Vein endothelial cell (primary cell): ENCODE measurements around the gene ZNF575. TPM values are rescaled to one million over a fixed set of nuclear protein-coding genes. Genes with fewer than 3 reads are reported as not detected.

Experiments
- total RNA-seq: library from RNA; depleted of rRNA; stranded (reverse); fragments of >200 nt; gene quantifications from 2 replicates; pipeline ENCODE4 v1.2.3, GENCODE V29; 2012

ZNF575 gene, protein sequence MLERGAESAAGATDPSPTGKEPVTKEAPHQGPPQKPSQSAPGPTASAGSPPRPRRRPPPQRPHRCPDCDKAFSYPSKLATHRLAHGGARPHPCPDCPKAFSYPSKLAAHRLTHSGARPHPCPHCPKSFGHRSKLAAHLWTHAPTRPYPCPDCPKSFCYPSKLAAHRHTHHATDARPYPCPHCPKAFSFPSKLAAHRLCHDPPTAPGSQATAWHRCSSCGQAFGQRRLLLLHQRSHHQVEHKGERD
- 0.38 and 0.65 TPM in 2 replicates for total RNA-seq

DNA sequence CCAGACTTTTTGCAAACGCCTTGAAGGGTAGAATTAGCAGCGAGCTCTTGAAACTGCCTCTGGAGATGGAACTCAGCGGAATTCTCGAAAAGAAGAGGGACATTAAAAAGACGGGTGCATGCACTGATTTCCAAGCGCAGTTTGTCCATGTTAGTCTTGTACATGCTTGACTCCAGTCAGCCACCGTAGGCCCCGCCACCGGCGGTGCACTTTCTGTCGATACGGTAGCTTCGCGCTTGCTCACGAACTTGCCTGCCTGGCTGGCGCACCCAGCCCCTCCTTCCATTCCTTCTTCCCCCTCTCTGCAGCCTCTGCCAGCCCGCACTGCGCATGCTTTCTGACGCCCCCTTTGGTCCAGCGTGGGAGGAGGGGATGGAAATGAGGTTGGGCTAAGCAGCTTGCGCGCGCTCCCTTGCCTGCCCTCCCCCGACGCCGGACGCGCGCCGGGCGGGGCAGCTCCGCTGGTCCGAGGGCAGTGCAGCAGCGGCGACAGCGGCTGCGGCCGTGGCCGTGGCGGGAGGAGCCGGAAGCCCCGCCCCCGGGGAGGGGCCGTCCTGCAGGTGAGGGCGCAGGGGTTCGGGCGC, at the start of gene ZNF575:
TSS of gene ZNF575 (plus strand) at position 227 of the 584 bp plus-strand sequence. CDS start 1,235 bp downstream, outside the sequence.

DNA sequence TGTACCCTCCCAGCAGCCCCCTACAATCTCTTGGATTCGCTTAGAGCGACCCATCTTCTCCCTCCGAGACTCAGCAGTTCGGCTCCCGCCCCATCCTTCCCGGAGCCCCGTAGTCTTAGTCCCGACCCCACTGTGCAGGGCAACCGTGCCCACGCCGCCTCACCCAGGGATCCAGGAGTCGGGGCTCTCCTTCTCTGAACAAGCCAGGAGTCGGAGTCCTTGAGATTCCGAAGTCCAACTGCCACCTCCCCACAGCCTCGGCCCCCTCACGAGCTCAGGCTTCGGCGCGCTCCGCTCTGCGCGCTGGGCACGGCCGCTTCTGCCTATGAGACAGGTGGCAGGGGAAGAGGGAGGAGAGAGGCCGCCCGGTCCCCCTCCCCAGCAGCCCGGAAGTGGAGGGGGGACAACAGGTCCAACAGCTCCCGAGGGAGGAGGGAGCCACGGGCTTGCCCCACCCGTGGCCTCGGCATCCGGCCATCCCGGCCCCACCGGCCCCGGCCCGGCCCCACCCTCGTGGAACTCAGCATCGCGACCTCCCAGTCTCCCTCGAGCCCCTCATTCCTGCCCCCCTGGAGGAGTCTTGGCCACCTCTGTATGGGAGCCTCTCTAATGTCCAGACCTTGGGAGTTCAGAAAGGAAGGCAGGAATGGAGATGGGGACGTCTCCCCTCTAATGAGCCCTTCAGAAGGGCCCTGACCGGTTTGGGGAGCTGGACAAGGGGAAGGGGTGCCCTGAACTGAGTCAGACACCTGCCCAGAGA, 28.4 kb upstream of the ZNF575 start, which contains the start of gene PHLDB3:
TSS of gene PHLDB3 (minus strand) at position 321 of the 760 bp plus-strand sequence. CDS start 628 bp downstream, outside the sequence.

DNA sequence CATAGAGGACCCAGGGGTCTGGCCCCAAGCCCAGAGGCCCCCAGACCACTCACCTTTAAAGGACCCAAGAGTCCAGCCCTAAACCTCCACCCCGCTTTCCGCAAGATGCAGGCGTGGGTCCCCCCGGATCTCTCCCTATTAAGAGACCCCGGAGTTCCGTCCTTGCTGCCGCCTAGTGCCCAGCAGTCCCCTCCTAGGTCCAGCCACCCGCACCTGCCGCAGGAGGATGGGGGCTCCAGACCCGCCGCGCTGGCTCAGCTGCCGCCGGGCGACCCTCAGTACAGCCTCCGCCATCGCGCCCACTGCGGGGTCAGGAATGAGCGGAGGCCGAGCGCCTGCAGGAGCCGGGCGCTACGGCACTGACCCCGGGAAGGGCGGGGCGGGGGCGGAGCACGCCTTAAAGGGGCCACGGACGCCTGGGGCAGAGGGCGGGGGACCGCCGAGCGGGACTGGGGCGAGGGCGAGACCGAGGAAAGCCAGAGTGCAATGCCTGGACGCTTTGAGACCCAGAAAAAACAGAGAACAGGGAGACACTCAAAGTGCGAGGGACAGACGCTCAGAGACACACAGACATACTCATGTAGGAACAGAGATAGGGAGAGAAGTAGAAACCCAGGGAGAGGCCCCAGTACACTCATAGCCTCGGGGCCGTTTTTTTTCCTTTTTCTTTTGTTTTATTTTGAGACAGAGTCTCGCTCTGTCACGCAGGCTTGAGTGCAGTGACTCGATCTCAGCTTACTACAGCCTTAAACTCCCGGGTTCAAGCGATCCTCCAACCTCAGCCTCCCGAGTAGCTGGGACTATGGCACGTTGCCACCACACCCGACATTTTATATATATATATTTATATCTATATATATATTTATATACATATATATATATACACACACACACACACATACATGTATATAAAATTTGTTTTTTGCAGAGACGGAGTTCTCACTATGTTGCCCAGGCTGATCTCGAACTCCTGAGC, 5.8 kb upstream of the ZNF575 start, which contains the start of gene ETHE1:
TSS of gene ETHE1 (minus strand) at position 318 of the 976 bp plus-strand sequence. CDS start at position 294, 24 bp downstream.

DNA sequence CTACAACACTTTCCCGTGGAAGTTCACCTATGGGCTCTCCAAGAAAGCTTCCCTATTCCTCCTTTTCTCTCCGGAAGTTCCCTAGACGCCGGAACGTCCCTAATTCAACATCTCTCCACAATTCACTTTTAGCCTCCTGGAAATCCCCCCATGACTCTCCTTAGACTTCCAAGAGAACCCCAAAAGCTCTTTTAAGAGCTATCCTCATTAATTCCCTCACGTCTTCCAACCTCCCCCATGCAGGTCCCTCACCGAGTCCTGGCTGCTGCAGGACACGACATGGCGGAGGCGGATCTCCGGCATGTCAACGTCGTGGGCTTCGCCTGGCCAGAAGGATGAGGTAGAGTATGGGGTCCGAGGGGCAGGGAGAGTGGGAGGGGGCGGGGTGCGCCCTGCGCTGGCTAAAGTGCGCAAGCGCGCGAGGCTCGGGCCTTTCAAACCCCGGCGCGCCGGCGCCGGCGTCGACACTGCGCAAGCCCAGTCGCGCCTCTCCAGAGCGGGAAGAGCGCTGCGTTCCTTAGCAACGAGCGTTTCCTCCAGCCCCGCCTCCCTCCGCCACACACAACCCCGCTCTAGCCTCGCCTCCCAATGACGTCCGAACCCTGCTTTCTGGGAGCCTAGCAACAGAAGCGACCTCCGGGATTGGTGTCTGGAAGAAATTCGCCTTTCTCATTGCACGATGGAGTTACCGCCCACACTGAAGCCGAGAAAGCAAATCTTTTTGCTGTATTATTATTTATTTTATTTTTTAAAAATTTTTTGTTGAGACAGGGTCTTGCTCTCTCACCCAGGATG, 42.4 kb downstream of the ZNF575 start, which contains the start of the genes PINLYP and XRCC1:
TSS of gene PINLYP (plus strand) at position 646 of the 795 bp plus-strand sequence. CDS start 1,391 bp downstream, outside the sequence.
TSS of gene XRCC1 (minus strand) at position 372 of the 795 bp plus-strand sequence. CDS start at position 303, 69 bp downstream.

Other genes starting within 250 kb of the ZNF575 start
- under 0.01 and 0.10 TPM in 2 replicates for gene CD177, start 179.5 kb upstream of the ZNF575 start, total RNA-seq
- gene TEX101, start 118.3 kb upstream of the ZNF575 start, total RNA-seq, result not detected in 2 replicates
- under 0.01 TPM in 1 of 2 replicates, not detected in the other for gene LYPD3, start 67.6 kb upstream of the ZNF575 start, total RNA-seq
- 8.9 and 13.1 TPM in 2 replicates for gene PHLDB3, start 28.4 kb upstream of the ZNF575 start, total RNA-seq
- 45.3 and 62.4 TPM in 2 replicates for gene ETHE1, start 6.0 kb upstream of the ZNF575 start, total RNA-seq
- gene XRCC1, start 42.3 kb downstream of the ZNF575 start, total RNA-seq, result 23.8 and 26.5 TPM in 2 replicates
- gene PINLYP, start 42.6 kb downstream of the ZNF575 start, total RNA-seq, result 0.98 and 1.7 TPM in 2 replicates
- 38.6 and 41.2 TPM in 2 replicates for gene IRGQ, start 62.9 kb downstream of the ZNF575 start, total RNA-seq
- gene ZNF576, start 63.4 kb downstream of the ZNF575 start, total RNA-seq, result 10.5 and 11.8 TPM in 2 replicates
- 0.10 TPM in 1 of 2 replicates, not detected in the other for gene SRRM5, start 78.9 kb downstream of the ZNF575 start, total RNA-seq
- 26.6 and 36.6 TPM in 2 replicates for gene ZNF428, start 86.4 kb downstream of the ZNF575 start, total RNA-seq
- 1.9 and 3.6 TPM in 2 replicates for gene CADM4, start 106.7 kb downstream of the ZNF575 start, total RNA-seq
- 56.8 and 73.1 TPM in 2 replicates for gene PLAUR, start 137.0 kb downstream of the ZNF575 start, total RNA-seq
- gene IRGC, start 182.9 kb downstream of the ZNF575 start, total RNA-seq, result not detected in 2 replicates
- gene SMG9, start 221.8 kb downstream of the ZNF575 start, total RNA-seq, result 17.0 and 18.7 TPM in 2 replicates
- gene KCNN4, start 247.8 kb downstream of the ZNF575 start, total RNA-seq, result 0.48 TPM in 1 of 2 replicates, not detected in the other